ENCODE measurements around the gene NTNG2.

GRCh38 chr9:132144708-132145365, 17.0 kb upstream of the NTNG2 start:
- no peak for TF ChIP-seq GATA2 (IDR thresholded peaks at IDR 0.05; ENCODE audit: low read depth, low read length)
- TF ChIP-seq GATA3 (IDR thresholded peaks at IDR 0.05; ENCODE audit: low read depth, low read length) = no peak
